HS-5 (cell line): Measurements from ENCODE around the gene MRPL17.

Experiments
- DNase-seq: peaks from one replicate; pipeline ENCODE4 v3.0.0-alpha.2; 2012; ENCODE audit warnings: low read depth

Gene MRPL17

GRCh38 chr11:6682591-6682935 lies 577 bp downstream of the MRPL17 start:
- DNase-seq, result no peak

- no peak for DNase-seq
These were observed 1.2 kb downstream of the MRPL17 start for GRCh38 chr11:6681949-6682348.

- DNase-seq, result no peak
These were observed 1.6 kb downstream of the MRPL17 start for GRCh38 chr11:6681505-6681904.

- no peak for DNase-seq
These were observed 6.1 kb downstream of the MRPL17 start for GRCh38 chr11:6677018-6677417.

- DNase-seq, result no peak
These were observed 8.3 kb downstream of the MRPL17 start for GRCh38 chr11:6674862-6675261.

- no peak for DNase-seq
These were observed 8.9 kb downstream of the MRPL17 start for GRCh38 chr11:6674219-6674597.

GRCh38 chr11:6673523-6674218 lies 9.5 kb downstream of the MRPL17 start:
- DNase-seq, result no peak

- no peak for DNase-seq
These were observed 11.1 kb downstream of the MRPL17 start for GRCh38 chr11:6671991-6672390.

GRCh38 chr11:6670202-6670830 lies 12.8 kb downstream of the MRPL17 start:
- no peak for DNase-seq

GRCh38 chr11:6667733-6668374 lies 15.3 kb downstream of the MRPL17 start:
- no peak for DNase-seq

GRCh38 chr11:6666302-6667183 lies 16.6 kb downstream of the MRPL17 start:
- no peak for DNase-seq

- DNase-seq, result no peak
These were observed 18.6 kb downstream of the MRPL17 start for GRCh38 chr11:6664551-6664950.

GRCh38 chr11:6663794-6664469 lies 19.2 kb downstream of the MRPL17 start:
- no peak for DNase-seq

GRCh38 chr11:6660712-6661111 lies 22.4 kb downstream of the MRPL17 start:
- DNase-seq, result no peak

GRCh38 chr11:6658647-6659046 lies 24.5 kb downstream of the MRPL17 start:
- DNase-seq, result no peak

- DNase-seq, result no peak
These were observed 25.8 kb downstream of the MRPL17 start for GRCh38 chr11:6657346-6657745.

- DNase-seq, result no peak
These were observed 26.2 kb downstream of the MRPL17 start for GRCh38 chr11:6656936-6657335.

- DNase-seq, result no peak
These were observed 26.6 kb downstream of the MRPL17 start for GRCh38 chr11:6656584-6656915.

- DNase-seq, result no peak
These were observed 27.2 kb downstream of the MRPL17 start, which contains the start of gene DCHS1 for GRCh38 chr11:6655790-6656583. Gene DCHS1, minus strand, starts transcription at chr11:6655809. Its CDS starts 14,196 bp downstream, at chr11:6641613.

GRCh38 chr11:6655020-6655789 lies 27.9 kb downstream of the MRPL17 start:
- DNase-seq, result no peak
